T follicular helper cell (primary cell): Measurements from ENCODE around the gene GPRC5B.

Source experiments
- DNase-seq: peaks from one replicate; pipeline ENCODE4 v3.0.0-alpha.2; 2020; ENCODE audit warnings: low read depth

The GPRC5B gene

DNA sequence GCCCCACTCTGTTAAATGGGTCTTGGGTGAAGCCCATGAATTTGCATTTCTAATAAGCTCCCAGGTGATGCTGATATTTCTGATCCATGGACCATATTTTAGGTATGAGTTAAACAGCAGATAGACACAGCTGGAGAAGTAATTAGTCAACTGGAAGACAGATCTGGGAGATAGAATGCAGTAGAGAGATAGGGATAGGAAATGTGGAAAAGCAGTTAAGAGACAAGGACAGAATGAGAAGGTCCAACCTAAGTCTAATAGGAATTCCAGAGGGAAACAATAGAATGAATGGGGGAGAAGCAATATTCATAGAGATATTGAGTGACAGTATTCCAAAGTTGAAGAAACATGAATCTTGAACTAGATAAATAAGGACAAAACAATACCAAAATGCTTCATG is 71.7 kb downstream of the GPRC5B start:
- no peak for DNase-seq

DNA sequence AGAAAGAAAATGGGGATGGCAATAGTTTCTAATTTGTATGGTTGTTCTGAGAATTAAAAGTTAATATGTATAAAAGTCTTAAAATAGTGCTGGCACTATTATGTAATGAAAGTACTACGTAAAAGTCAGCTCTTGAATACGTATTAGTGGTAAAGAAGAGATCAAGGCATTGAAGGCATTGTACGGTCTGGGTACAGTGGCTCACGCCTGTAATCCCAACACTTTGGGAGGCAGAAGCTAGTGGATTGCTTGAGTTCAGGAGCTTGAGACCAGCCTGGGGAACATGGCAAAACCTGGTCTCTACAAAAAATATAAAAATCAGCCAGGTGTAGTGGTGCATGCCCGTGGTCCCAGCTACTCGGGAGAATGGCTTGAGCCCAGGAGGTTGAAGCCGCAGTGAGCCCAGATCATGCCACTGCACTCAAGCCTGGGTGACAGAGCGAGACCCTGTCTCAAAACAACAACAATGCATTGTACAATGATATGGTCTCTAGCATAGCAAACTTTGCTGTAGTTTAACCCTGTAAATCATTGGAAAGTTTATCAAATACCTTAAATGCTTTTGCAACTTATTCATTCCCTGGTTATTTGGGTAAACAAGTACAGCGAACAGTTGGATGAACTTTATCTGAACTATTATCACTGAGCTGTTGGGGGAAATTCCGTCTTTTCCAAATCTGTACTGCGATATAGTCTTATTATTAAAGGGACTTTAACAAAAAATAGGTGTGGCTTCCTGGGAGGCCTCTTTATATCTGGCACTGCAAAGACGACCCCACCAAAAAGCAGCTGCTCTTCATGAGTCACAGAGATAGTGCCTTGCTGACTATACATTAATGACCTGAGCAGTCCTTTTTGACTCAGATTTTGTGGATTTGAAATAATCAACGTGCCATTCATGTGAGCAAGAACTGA is 73.6 kb downstream of the GPRC5B start:
- no peak for DNase-seq

DNA sequence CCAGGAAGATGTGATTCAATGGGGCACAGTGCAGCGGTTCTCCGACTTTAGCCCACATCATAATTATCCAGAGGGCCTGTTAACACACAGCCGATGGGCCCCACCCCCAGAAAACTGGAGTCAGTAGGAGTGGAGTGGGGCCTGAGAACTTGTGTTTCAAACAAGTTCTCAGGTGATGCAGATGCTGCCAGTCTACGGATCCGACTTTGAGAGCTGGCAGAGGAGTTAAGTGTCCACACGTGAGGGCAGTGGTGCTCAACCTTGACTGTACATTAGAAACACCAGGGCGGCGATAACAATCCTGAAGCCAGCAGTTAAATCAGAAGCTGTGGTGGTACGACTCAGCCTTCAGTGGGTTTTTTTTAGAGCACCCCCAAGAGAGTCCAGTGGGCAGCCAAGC is 75.0 kb downstream of the GPRC5B start:
- DNase-seq = no peak

DNA sequence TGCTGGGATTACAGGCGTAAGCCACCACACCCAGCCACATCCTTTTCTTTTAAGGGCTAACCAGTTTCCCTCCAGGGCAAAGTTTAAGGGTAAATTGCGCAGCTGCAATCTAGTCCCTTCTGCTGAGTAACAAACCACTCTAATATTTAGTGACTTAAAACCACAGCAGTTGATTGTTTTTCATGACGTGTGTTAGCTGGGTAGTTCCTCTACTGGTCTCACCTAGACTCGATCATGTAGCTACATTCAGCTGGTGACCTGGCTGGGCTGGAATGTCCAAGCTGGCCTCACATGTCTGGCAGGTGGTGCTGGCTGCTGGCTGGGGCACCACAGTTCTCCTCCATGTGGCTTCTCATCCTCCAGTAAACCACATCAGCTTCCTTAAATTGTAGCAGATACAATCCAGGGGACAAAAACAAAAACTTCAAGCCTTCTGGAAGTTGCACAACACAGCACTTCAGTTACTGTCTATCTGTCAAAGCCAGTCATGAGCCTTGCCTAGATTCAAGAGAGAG is 75.5 kb downstream of the GPRC5B start:
- no peak for DNase-seq

DNA sequence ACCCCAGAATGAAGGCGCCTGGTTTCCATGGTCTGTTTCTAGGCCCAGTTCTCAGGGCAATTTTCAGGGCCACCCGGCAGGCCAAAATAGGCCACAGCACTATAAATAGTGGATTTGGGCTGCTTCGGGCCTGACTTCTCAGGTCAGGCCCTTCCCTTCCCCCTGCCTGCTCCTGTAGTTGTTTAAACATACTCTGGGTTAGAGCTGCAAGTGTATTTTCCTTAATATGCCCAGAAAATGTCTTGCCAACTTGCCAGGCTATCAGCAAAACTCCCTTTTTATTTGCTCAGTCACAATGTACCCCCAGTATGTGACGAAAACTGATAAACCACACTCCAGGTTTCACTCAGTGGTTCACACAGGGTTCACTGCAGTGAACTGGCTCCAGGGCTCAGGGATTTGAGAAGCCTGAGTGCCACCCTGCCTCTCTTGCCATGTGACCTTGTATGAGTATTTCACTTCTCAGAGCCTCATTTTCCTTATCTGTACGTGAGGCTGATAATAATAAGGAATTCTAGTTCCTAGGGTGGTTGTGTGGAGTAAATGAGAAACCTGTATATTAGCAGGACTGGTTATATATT is 76.5 kb downstream of the GPRC5B start:
- no peak for DNase-seq
